GM21367 (cell line): ENCODE results near the gene SCAPER.
"Not testable (repeated sequence)": the region's sequence is repeated elsewhere in the genome, so short reads cannot be mapped to it uniquely, and the experiment has no call there.

Experiments
- ATAC-seq: cut with Tn5 transposase; IDR thresholded peaks from one replicate; pipeline ENCODE4 v1.9.1; 2021; ENCODE audit not compliant: unreplicated experiment

Gene SCAPER

DNA sequence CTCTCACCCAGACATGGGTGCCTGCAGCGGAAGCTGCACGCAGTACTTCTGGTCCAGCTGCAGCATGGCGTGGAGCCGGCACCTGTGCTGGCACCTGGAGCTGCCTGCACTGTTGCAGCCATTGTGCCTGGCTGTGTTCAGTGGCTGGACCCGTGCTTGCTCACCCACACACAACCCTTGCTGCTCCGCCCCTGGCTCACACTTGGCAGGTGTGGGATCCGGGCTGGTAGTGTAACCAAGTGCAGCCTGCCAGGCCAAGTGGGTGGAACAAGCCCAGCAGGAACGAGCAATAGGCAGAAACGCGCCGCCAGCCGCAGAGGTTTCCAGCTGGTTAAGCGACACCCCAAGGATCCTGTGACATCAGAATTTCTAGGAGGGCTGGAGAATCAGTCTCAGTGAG is 11.2 kb upstream of the SCAPER start:
- ATAC-seq, result no peak

DNA sequence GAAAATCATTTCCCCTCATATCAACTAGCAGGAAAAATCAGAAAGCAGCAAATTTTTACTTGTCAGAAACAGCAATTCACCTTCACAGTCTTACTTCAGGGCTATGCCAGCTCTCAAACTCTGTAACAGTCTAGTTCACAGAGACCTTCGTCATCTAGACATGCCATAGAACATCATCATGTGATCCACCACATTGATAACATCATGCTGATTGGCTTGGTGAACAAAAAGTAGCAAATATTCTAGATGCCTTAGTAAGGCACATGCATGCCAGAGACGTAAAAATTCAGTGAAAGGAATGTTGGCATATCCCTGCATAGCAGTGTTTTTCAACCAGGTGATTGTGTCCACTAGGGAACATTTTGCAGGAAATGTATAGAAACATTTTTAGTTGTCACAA is 8.6 kb upstream of the SCAPER start:
- ATAC-seq, result no peak

GRCh38 chr15:76912430-76912829 is 7.3 kb upstream of the SCAPER start:
- no peak for ATAC-seq

DNA sequence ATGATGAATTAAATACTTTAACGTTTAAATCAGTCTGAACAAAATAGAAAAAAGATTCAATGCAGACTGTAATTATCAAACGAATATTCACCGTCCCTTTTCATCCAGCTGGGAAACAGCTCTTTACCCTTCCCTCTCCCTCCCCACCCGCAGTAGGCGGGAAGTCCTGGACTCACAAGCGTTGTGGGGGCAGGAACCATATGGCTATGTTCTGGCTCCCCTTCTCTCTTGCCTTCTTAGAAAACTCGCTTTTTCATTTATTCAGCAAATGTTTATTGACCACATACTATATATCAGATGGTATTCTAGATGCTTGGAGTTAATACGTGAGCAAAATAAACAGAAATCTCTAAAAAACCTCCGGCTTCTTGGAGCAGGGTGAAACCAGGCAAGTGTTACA is 715 bp upstream of the SCAPER start:
- no peak for ATAC-seq

DNA sequence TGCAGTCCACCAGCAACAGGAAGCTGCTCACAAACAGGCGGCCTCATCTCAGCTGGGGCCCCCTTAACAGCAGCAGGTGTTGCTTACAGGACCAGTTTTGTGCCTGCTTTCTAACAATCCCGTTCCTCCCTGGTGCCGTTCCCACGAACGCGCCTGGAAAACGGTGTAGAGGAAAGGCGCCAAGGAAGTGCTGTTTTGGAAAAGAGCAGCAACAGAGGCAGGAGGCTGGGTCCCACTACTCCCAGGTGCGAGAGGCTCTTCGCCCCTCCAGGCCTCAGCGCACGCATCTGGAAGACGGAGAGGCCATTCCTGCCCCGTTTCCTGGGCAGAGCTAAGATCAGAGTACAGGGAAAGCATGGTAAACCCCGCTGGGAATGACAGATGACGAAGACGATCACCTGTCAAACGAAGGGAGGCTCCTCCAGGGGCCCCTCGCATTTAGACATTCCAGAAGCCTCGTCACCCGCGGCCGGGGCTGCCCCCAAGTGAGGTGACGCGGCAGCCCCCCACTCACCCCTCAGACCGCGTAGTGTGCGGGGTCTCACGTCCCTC is 603 bp downstream of the SCAPER start:
- ATAC-seq, result peak; percentile 21

DNA sequence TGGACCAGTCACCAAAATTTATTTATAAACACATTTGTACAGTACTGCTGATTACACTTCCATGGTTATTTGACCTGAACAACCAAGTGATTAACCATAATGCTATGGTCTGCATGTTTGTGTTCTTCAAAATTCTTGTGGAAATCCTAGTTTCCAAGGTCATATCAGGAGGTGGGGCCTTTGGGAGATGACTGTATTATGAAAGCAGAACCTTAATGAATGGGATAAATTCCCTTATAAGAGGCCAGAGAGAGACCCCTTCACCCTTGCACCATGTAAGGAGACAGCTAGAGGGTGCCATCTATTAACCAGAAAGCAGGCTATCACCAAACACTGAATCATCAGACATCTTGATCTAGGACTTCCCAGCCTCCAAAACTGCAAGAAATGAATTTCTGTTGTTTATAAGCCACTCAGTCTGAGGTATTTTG is 1.9 kb downstream of the SCAPER start:
- no peak for ATAC-seq

GRCh38 chr15:76901965-76902364 is 3.2 kb downstream of the SCAPER start:
- no peak for ATAC-seq

- ATAC-seq, result not testable (repeated sequence)
Observed at GRCh38 chr15:76899931-76900310, 5.2 kb downstream of the SCAPER start.

DNA sequence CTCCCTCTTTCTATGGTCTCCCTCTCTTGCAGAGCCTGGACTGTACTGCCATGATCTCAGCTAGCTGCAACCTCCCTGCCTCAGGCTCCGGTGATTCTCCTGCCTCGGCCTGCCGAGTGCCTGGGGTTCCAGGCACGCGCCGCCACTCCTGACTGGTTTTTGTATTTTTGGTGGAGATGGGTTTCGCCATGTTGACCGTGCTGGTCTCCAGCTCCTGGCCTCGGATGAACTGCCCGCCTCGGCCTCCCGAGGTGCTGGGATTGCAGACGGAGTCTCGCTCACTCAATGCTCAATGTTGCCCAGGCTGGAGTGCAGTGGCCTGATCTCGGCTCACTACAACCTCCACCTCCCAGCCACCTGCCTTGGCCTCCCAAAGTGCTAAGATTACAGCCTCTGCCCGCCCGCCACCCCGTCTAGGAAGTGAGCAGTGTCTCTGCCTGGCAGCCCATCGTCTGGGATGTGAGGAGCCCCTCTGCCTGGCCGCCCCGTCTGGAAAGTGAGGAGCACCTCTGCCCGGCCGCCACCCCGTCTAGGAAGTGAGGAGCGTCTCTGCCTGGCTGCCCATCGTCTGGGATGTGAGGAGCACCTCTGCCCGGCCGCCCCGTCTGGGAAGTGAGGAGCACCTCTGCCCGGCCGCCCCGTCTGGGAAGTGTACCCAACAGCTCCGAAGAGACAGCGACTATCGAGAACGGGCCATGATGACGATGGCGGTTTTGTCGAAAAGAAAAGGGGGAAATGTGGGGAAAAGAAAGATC is 5.8 kb downstream of the SCAPER start:
- ATAC-seq, result not testable (repeated sequence)

GRCh38 chr15:76898102-76898501 is 7.0 kb downstream of the SCAPER start:
- ATAC-seq, result no peak

- ATAC-seq, result no peak
Observed at GRCh38 chr15:76894174-76894573, 11.0 kb downstream of the SCAPER start.

- not testable (repeated sequence) for ATAC-seq
Observed at GRCh38 chr15:76892836-76893235, 12.3 kb downstream of the SCAPER start.

DNA sequence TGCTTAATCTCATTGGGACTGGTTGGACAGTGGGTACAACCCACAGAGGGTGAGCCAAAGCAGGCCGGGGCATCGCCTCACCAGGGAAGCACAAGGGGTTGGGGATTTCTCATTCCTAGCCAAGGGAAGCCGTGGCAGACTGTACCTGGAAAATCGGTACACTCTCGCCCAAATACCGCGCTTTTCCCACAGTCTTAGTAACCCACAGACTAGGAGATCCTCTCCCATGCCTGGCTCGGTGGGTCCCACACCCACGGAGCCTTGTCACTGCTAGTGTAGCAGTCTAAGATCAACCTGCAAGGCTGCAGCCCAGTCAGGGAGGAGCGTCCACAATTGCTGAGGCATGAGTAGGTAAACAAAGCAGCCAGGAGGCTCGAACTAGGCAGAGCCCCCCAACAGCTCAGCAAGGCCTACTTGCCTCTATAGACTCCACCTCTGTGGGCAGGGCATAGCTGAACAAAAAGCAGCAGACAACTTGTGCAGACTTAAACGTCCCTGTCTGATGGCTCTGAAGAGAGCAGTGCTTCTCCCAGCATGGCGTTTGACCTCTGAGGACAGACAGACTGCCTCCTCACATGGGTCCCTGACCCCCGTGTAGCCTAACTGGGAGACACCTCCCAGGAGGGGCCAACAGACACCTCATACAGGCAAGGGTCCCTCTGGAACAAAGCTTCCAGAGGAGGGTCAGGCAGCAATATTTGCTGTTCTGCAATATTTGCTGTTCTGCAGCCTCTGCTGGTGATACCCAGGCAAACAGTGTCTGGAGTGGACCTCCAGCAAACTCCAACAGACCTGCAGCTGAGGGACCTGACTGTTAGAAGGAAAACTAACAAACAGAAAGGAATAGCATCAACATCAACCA is 17.6 kb downstream of the SCAPER start:
- not testable (repeated sequence) for ATAC-seq

DNA sequence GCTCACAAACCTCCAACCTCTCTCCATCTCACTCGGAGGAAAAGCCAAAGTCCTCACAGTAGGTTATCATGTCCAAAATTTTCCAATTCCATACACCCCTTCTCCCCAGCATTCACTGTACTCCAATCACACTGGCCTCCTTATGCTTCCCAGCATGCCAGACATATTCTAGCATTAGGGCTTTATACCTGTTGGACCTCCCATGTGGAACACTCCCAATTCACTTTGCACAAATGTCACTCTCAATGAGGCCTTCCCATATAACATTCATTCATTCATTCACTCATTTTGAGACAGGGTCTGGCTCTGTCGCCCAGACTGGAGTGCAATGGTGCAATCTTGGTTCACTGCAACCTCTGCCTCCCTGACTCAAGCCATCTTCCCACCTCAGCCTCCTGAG is 19.9 kb downstream of the SCAPER start:
- ATAC-seq, result no peak

DNA sequence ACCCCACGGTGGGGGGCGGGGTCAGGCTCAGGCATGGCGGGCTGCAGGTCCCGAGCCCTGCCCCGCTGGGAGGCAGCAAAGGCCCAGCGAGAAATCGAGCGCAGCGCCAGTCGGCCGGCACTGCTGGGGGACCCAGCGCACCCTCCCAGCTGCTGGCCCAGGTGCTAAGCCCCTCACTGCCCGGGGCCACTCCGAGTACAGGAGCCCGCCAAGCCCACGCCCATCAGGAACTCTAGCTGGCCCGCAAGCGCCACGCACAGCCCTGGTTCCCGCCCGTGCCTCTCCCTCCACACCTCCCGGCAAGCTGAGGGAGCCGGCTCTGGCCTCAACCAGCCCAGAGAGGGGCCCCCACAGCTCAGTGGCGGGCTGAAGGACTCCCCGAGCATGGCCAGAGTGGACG is 29.2 kb downstream of the SCAPER start:
- ATAC-seq, result no peak

DNA sequence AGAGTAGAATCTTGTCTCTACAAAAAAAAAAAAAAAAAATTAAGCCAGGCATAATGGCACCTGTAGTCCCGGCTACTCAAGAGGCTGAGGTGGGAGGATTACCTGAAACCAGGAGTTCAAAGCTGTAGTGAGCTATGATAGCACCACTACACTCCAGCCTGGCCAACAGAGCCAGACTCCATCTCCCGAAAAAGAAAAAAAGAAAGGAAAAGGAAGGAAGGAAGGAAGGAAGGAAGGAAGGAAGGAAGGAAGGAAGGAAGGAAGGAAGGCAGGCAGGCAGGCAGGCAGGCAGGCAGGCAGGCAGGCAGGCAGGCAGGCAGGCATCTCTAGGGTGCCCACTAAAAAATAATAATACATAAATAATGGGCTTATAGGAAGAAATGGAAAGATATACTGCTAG is 32.1 kb downstream of the SCAPER start:
- not testable (repeated sequence) for ATAC-seq

DNA sequence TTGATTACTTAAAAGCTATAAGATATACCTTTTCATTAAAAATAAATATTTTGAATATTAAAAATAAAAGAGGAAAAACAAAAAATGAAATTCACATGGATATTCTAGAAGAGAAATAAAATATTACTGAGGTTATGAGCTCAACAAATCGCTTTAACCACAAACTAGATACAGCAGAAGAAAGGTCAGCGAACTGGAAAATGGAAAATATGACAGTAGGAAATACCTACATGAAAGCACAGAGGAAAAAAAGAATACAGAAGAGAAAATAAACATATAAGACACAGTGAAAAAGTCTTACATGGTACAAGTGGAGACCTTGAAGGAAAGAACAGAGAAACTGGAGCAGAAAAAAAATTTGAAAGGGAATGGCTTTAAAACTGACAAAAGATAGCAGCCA is 33.2 kb downstream of the SCAPER start:
- no peak for ATAC-seq

DNA sequence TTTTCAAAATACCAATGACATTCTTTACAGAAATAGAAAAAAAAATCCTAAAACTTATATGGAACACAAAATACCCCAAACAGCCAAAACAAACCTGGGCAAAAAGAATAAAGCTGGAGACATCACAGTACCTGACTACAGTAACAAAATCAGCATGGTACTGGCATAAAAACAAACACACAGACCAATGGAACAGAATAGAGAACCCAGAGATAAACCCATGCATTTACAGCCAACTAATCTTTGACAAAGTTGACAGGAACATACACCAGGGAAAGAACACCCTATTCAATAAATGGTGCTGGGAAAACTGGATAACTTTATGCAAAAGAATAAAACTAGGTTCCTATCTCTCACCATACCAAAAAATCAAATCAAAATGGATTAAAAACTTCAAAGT is 36.4 kb downstream of the SCAPER start:
- ATAC-seq, result no peak

DNA sequence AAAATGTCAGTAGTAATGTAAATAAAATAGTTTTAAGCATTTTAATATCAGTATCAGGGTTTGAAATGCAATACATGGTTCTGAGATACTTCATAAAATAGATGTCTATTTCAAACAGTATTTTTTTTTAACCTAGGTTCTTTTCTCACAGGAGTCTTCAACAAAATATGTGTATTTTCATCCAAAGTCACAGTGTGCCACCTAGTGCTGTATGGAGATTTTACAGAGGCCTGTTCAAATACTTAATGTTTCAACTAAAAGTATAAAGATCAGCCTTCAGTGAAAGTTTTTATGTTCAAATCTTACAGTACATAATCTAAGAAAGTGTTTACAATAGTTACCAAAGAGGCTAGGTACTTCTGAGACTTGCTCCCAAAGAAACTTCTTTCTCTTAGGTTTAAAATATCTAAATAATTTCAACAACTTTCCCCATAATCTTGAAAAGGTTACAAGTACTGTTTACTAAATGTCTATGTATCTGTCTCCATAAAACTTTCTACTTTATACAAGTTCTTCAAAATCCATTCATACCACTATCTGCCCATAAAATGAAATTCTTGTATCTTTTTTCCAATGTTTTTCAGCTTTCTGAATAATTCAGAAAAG is 38.3 kb downstream of the SCAPER start:
- no peak for ATAC-seq

DNA sequence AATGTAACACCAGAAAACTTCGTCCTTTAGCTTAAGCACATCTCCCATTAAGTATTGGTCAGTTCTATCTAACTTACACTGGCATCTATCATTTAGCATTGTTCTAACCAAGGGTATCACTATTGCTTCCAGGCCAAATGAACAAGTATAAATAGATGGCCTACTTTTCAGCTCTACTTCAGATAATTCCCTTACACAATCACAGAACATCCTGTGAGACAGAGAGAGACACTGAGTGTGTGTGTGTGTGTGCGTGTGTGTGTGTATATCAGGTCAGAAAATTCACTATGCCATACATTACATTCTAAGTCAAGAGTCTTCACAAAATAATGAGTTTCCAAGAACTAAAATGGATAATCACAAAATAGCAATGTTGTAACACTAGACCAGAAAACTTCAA is 39.1 kb downstream of the SCAPER start:
- ATAC-seq, result no peak

- ATAC-seq, result no peak
Observed at GRCh38 chr15:76865548-76865991, 39.6 kb downstream of the SCAPER start.
